AG04449 (cell line): ENCODE measurements around the gene HOXB6.

Experiments used
- CTCF ChIA-PET: fragments of 350-600 bp; formaldehyde crosslinking; extraction: SDS; loops from one replicate; lab custom pipeline; 2021; ENCODE audit warnings: antibody characterized with exemption; lab: Yijun Ruan, JAX
- POLR2A ChIA-PET: fragments of 400-600, 350-600 bp; formaldehyde crosslinking; extraction: SDS; loops from one replicate; lab custom pipeline; 2020; ENCODE audit warnings: antibody characterized with exemption, inconsistent platforms; lab: Yijun Ruan, JAX
- DNase-seq: peaks from one replicate; pipeline ENCODE4 v3.0.0-alpha.2; 2010; ENCODE audit warnings: low read depth, low spot score
- H3K4me3 ChIP-seq: 2 replicates; pipeline ENCODE4 v1.5.1; 2011; ENCODE audit warnings: low read depth, mild to moderate bottlenecking, control low read depth, low read length
- CTCF ChIP-seq: IDR thresholded peaks from one replicate; pipeline ENCODE4 v1.5.1; 2011; ENCODE audit warnings: mild to moderate bottlenecking, moderate library complexity, low read length, control low read depth, inconsistent platforms; ENCODE audit not compliant: insufficient read depth; ENCODE audit errors: missing control alignments

Gene HOXB6

DNA sequence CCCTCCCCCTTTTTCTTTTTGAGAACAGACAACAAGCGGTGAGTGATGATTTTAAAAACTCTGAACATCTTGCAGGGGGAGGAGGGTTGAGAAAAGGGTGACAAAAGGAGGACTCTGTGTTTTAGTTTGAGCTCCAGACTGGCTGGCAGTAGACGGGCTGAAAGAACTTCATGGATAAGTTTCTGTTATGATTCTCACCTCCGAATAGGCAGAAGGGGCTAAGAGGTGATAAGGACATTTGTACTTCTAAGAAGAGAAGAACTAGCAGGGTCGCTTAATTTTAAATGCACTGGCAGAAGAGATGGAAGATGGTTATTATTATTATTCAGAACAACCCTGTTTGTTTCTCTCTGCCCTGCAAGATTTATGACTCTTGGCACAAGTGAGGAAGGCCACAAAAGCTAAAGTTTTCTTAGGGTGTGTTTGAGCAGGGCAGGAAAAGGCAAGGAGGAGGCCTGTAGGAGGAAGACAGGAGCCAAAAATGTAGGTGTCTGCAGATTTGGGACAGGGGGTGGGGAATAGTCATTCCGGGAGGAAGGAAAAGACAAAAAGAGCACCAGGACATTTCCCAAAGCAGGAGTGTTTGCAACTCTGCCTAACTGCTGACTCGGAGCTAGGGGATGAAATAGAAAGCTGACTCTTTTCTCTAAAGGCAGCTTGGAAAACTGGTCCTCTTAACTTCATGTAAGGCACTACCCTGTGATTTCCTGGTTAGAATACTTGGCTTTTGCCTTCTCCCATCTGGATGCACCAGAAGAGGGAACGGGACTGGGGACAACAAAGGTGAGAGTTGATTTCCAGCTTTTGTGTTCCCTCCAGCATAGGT is 48.0 kb downstream of the HOXB6 start:
- H3K4me3 ChIP-seq, result peak overlapping the region; percentile 32
- no peak for TF ChIP-seq CTCF
- CTCF ChIA-PET, result interaction anchor here (0.8 to 3.6 kb wide), 13 partner anchors 9 to 248 kb away, joined by 3 to 22 read pairs (median 4); partner anchors contain the start of gene HOXB5
- DNase-seq, result no peak
- POLR2A ChIA-PET, result interaction anchor here (0.6 to 3.1 kb wide), 11 partner anchors 10 to 73 kb away, joined by 3 to 17 read pairs (median 3); partner anchors contain the start of gene HOXB5

DNA sequence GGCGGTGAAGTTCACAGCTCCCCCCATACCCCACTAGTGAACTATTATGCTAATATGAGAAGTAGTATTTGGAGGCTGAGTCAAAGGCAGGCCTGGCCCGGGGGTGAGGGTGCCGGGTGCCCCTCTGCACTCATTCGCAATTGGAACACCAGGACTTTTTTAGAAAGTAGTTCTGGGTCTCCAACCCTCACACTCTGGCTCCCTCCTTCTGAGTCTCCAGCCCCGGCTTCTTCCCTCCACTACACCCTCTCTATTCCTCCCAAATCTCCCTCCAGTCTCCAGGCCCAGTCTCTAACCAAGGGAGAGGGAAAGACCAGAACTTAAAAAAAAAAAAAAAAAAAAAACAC is 48.6 kb downstream of the HOXB6 start:
- no peak for DNase-seq
- POLR2A ChIA-PET, result interaction anchor here (0.9 to 3.1 kb wide), 10 partner anchors 9 to 73 kb away, joined by 3 to 17 read pairs (median 5); partner anchors contain the start of gene HOXB5
- no peak for TF ChIP-seq CTCF
- peak overlapping the region; percentile 32 for H3K4me3 ChIP-seq
- CTCF ChIA-PET, result interaction anchor here (1.0 to 3.6 kb wide), 9 partner anchors 9 to 247 kb away, joined by 3 to 22 read pairs (median 7); partner anchors contain the start of gene HOXB5

DNA sequence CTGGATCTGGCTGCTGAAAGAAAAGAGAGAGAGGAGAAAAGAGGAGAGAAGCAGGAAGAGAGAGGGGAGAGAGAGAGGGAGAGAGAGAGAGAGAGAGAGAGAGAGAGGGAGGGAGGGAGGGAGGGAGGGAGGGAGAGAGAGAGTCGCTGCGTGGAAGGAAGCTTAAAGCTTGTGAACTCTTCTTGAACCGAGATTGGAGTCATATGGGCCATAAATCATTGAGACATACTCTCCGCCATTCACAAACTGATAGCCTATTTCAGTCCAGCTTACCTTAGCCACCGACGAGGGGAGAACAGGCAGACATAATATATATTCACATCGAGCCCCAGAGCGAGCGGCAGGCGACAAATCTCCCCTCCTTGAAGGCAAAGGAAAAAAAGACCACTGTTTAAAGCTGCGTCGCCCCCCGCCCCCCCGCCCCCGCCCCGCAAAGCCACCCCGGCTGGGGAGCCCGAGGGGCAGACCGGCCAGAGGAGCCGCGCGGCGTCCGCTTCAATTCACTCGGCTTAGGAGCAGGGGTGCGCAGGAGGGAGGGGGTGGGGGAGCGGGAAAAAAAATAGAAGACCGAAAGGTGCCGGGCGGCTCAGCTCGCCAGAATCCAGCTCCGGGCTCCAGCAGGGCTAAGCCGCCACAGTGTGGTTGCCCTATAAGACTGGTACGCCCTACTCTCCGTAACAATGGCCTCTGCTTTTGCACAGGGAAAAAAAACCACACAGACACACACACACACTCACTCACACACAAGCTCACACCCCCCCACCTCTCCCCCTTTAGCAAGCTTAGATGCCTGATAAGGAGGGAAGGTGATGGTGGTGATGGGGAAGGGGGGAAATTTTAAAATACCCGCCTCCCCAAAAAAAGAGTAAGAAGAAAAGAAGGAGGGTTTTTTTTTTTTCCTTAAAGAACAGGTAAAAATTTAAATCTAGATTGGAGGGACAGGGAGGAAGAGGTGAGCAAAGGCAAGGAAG is 49.2 kb downstream of the HOXB6 start:
- DNase-seq, result peak; percentile 94
- ChIA-PET POLR2A (interaction anchor here (0.5 to 3.1 kb wide), 16 partner anchors 8 to 83 kb away, joined by 3 to 17 read pairs (median 4); partner anchors contain the start of gene HOXB5), CTCF (interaction anchor here (0.9 to 3.6 kb wide), 11 partner anchors 8 to 247 kb away, joined by 3 to 22 read pairs (median 5); partner anchors contain the start of gene HOXB5)
- no peak for TF ChIP-seq CTCF
- peak overlapping the region; percentile 56 for H3K4me3 ChIP-seq

GRCh38 chr17:48554412-48555257 is 50.2 kb downstream of the HOXB6 start:
- no peak for TF ChIP-seq CTCF
- H3K4me3 ChIP-seq, result peak overlapping the region; percentile 56
- DNase-seq, result no peak
- ChIA-PET POLR2A (interaction anchor here (0.6 to 3.1 kb wide), 11 partner anchors 9 to 174 kb away, joined by 3 to 17 read pairs (median 5); partner anchors contain the start of genes HOXB3 and HOXB5), CTCF (interaction anchor here (0.9 to 3.6 kb wide), 4 partner anchors 13 to 64 kb away, joined by 3 to 22 read pairs (median 4); partner anchors contain the start of gene HOXB5)

DNA sequence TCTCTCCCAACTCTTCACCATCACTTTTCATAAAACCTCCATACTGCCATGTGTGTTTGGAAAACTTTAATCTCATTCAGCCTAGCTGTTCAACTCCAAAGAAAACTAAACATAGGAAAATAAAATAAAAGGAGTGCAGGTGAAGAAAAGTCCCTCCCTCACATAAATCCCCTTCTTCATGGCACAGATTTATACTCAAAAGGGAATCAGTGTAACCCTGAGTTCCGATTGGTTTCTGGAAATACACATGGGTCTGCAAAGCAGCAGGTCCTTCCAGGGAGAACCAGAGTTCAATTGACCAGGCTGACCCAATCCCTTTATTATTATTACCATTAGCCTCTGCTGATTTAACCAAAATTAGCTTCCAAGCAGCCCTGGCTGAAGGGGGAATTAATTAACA is 51.0 kb downstream of the HOXB6 start:
- ChIA-PET CTCF (interaction anchor here (1.8 kb wide), 1 partner anchor 40 kb away, joined by 5 read pairs; the partner anchor contains the start of gene HOXB5), POLR2A (interaction anchor here (0.9 kb wide), 1 partner anchor 12 kb away, joined by 4 read pairs; no protein-coding TSS in a partner anchor)
- no peak for TF ChIP-seq CTCF

More for the DNA sequence above, 51.0 kb downstream of the HOXB6 start:
- peak overlapping the region; percentile 56 for H3K4me3 ChIP-seq
- DNase-seq, result no peak
